HCT116 (cell line): Measurements from ENCODE around the gene PRKAR1A.

Source experiments
- CEBPB ChIP-seq: IDR thresholded peaks from 2 replicates; pipeline ENCODE4 v1.6.1; 2012; ENCODE audit warnings: low read depth
- EZH2 ChIP-seq: fragments of 200-600 bp; sonication (generic); IDR thresholded peaks from 2 replicates; pipeline ENCODE4 v1.6.1; 2017; ENCODE audit warnings: antibody characterized with exemption, mixed run types
- EZH2phosphoT487 ChIP-seq: fragments of 200-600 bp; IDR thresholded peaks from 2 replicates; pipeline ENCODE4 v1.6.1; 2018; ENCODE audit warnings: antibody characterized with exemption, borderline replicate concordance
- FOSL1 ChIP-seq: IDR thresholded peaks from 2 replicates; pipeline ENCODE4 v1.6.1; 2012; ENCODE audit warnings: low read depth
- POLR2A ChIP-seq: IDR thresholded peaks from 2 replicates; pipeline ENCODE4 v1.7.0; 2011; ENCODE audit warnings: borderline replicate concordance; ENCODE audit not compliant: insufficient read depth, insufficient read length; ENCODE audit errors: extremely low read depth
- TCF7L2 ChIP-seq: IDR thresholded peaks from 2 replicates; pipeline ENCODE4 v1.7.0; 2011; ENCODE audit warnings: borderline replicate concordance, inconsistent platforms; ENCODE audit not compliant: insufficient read depth, insufficient read length; ENCODE audit errors: extremely low read depth
- TF ChIP-seq, protein P1 (sequence below), 3 experiments: fragments of 200-600 bp in 1 of 3; sonication (generic) in 1 of 3; IDR thresholded peaks in 2 of 3; conservative IDR thresholded peaks in 1 of 3; 2 replicates each; pipeline ENCODE4 v1.5.1; 2012 to 2017; ENCODE audit warnings: low read depth in 2 of 3, low read length in 2 of 3, antibody characterized with exemption in 1 of 3, borderline replicate concordance in 1 of 3, control low read depth in 1 of 3, mild to moderate bottlenecking in 1 of 3, mixed read lengths in 1 of 3, mixed run types in 1 of 3, moderate library complexity in 1 of 3; ENCODE audit not compliant: insufficient read depth in 1 of 3
- TF ChIP-seq, protein P2 (sequence below): IDR thresholded peaks from 2 replicates; pipeline ENCODE4 v1.6.1; 2012
- TF ChIP-seq, protein P3 (sequence below): IDR thresholded peaks from 2 replicates; pipeline ENCODE4 v1.6.1; 2012

DNA sequence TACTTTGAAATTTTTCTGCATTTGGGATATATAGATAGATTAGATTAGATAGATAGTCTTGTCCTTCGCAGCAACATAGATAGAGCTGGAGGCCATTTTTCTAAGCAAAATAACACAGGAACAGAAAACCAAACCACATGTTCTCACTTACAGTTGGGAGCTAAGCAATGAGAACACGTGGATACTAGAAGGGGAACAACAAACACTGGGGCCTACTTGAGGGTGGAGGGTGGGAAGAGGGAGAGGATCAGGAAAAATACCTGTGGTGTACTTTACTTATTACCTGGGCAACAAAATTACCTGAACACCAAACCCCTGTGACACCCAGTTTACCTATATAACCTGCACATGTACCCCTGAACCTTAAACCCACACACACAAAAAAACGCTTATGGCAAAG lies 14.3 kb downstream of the PRKAR1A start:
- TF ChIP-seq, protein P1, sequence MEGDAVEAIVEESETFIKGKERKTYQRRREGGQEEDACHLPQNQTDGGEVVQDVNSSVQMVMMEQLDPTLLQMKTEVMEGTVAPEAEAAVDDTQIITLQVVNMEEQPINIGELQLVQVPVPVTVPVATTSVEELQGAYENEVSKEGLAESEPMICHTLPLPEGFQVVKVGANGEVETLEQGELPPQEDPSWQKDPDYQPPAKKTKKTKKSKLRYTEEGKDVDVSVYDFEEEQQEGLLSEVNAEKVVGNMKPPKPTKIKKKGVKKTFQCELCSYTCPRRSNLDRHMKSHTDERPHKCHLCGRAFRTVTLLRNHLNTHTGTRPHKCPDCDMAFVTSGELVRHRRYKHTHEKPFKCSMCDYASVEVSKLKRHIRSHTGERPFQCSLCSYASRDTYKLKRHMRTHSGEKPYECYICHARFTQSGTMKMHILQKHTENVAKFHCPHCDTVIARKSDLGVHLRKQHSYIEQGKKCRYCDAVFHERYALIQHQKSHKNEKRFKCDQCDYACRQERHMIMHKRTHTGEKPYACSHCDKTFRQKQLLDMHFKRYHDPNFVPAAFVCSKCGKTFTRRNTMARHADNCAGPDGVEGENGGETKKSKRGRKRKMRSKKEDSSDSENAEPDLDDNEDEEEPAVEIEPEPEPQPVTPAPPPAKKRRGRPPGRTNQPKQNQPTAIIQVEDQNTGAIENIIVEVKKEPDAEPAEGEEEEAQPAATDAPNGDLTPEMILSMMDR (IDR thresholded peaks at IDR 0.05 in 2 of 3, conservative IDR thresholded peaks at IDR 0.05 in 1 of 3; ENCODE audit: borderline replicate concordance in 1 of 3, insufficient read depth in 1 of 3, low read depth in 2 of 3, low read length in 2 of 3) = no peak
- TF ChIP-seq POLR2A (no peak), FOSL1 (no peak), EZH2 (no peak), EZH2phosphoT487 (no peak), TCF7L2 (no peak), CEBPB (no peak)
- TF ChIP-seq, protein P2, sequence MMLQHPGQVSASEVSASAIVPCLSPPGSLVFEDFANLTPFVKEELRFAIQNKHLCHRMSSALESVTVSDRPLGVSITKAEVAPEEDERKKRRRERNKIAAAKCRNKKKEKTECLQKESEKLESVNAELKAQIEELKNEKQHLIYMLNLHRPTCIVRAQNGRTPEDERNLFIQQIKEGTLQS = no peak
- TF ChIP-seq, protein P3, sequence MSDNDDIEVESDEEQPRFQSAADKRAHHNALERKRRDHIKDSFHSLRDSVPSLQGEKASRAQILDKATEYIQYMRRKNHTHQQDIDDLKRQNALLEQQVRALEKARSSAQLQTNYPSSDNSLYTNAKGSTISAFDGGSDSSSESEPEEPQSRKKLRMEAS = no peak
